ENCODE measurements around the gene TTLL11. TPM values are rescaled to one million over a fixed set of nuclear protein-coding genes. Genes with fewer than 3 reads are reported as not detected.

The TTLL11 gene
- total RNA-seq, 4 donors from 2014 or later = 7.9 to 14.4 (median 9.7) TPM

DNA sequence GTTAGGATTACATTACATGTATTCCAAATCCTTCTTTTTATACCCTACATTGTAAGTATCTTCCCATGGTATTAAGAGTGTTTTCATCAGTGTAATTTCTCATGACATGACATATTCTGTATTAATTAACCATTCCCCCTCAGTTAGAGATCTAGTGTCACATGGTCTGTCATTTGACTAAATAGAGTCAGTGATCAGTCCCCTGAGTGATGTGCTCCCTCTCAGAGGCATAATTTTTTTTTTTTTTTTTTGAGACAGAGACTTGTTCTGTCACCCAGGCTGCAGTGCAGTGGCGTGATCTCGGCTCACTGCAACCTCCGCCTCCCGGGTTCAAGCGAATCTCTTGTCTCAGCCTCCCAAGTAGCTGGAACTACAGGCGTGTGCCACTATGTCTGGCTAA, 218.6 kb downstream of the TTLL11 start:
- TF ChIP-seq, protein P1, sequence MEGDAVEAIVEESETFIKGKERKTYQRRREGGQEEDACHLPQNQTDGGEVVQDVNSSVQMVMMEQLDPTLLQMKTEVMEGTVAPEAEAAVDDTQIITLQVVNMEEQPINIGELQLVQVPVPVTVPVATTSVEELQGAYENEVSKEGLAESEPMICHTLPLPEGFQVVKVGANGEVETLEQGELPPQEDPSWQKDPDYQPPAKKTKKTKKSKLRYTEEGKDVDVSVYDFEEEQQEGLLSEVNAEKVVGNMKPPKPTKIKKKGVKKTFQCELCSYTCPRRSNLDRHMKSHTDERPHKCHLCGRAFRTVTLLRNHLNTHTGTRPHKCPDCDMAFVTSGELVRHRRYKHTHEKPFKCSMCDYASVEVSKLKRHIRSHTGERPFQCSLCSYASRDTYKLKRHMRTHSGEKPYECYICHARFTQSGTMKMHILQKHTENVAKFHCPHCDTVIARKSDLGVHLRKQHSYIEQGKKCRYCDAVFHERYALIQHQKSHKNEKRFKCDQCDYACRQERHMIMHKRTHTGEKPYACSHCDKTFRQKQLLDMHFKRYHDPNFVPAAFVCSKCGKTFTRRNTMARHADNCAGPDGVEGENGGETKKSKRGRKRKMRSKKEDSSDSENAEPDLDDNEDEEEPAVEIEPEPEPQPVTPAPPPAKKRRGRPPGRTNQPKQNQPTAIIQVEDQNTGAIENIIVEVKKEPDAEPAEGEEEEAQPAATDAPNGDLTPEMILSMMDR (IDR thresholded peaks at IDR 0.05) = no peak
- no peak for TF ChIP-seq POLR2A (IDR thresholded peaks at IDR 0.05)
- H3K4me1 ChIP-seq = peaks cover 0 to 3% of the 10 kb centered on the region in 2 donors
- no peak overlapping the region for H3K4me3 ChIP-seq (replicated peaks in 1 of 3)
- no peaks in the 10 kb centered on the region for H3K9me3 ChIP-seq
- no peaks in the 10 kb centered on the region for H3K36me3 ChIP-seq
- no peaks in the 10 kb centered on the region for H3K27me3 ChIP-seq
- intact Hi-C loops (cut with DNase I) = no loop called here
- 96% methylated on average over 6 of the region's 6 CpGs for WGBS, 2 donors
- no peak for DNase-seq
- no peak overlapping the region for H3K27ac ChIP-seq

DNA sequence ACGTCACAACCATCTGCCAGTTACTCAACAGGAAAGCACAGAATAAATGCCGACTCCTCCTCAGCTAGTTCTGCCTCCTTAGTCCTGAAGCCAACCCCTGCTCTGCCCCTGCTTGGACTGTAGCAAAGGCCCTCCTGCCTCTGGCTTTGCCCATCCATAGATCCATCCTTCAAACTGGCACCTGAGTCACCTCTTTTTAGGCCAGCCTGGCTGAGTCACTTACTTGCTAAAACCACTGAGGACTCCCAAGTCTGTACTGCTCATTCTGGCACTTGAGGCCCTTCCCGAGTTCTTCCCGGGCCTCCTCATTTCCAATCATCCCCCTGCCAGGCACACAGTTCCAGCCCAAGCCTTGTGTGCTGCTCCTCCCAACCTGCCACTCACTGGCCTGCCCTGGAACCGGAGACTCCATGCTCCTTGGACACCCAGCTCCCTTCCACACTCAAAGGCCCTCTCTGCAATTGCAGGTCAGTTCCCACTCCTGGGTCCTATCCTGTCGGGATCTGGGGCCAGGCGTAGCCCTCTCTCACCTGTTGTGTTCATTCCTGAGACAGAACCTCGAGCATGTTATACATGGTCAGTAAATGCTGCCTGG, 221.6 kb downstream of the TTLL11 start:
- Histone ChIP-seq H3K4me1 (no peaks in the 10 kb centered on the region), H3K36me3 (no peaks in the 10 kb centered on the region), H3K27me3 (no peaks in the 10 kb centered on the region), H3K4me3 (replicated peaks in 1 of 3) (no peak overlapping the region), H3K9me3 (no peaks in the 10 kb centered on the region), H3K27ac (no peak overlapping the region)
- WGBS, 2 donors = 79 to 87% methylated on average over 8 of the region's 8 CpGs
- no peak for TF ChIP-seq POLR2A (IDR thresholded peaks at IDR 0.05)
- TF ChIP-seq, protein P1 (IDR thresholded peaks at IDR 0.05) = no peak
- DNase-seq = no peak
- intact Hi-C loops (cut with DNase I) = no loop called here

DNA sequence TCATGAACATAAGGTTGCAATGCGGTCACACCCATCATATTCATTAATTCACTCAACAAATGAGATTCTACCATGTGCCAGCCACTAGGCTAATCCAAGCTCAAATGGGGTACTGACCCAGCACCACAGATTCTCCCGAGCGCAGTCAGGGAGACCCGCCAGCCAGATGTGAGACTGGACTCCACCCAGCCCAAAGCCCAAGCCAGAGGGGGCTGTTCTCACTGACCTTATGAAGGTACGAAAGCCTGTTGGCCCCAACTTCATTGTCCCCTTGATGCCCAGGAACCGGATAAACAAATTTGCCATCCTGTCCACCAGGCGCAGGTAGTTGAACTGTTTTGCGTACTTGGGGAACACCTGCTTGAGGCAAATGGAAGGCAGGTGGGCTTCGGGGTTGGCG, 222.8 kb downstream of the TTLL11 start:
- TF ChIP-seq, protein P1 (IDR thresholded peaks at IDR 0.05) = no peak
- no peak for TF ChIP-seq POLR2A (IDR thresholded peaks at IDR 0.05)
- intact Hi-C loops (cut with DNase I) = no loop called here

DNA sequence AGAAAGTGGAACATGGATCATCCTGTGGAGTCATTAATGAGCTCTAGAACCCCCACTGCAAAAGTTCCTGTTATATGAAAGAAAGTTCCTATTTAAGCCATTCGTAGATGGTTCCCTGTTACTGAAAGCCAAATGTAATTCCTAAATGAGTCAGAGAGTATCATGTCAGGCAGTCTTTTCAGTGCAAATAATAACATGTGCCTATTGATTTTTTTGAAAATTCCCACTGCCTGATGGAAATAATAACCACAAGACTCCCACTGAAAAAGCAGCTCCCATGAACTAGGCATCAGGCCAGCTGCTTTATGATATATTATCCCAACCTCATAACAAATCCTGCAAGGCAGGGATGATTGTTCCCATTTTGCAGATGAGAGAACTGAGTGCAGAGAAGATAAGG, 224.5 kb downstream of the TTLL11 start:
- 95 to 100% methylated on average over 1 of the region's 1 CpG for WGBS, 2 donors
- no peak for TF ChIP-seq POLR2A (IDR thresholded peaks at IDR 0.05)
- Histone ChIP-seq H3K9me3 (no peaks in the 10 kb centered on the region), H3K4me3 (replicated peaks in 1 of 3) (no peak overlapping the region), H3K36me3 (no peaks in the 10 kb centered on the region), H3K4me1 (no peaks in the 10 kb centered on the region), H3K27ac (no peak overlapping the region), H3K27me3 (no peaks in the 10 kb centered on the region)
- DNase-seq = no peak
- intact Hi-C loops (cut with DNase I) = loop anchor here (10.0 kb wide), 1 partner anchor 324 kb away; no protein-coding TSS in a partner anchor

More for the DNA sequence above, 222.8 kb downstream of the TTLL11 start:
- Histone ChIP-seq H3K36me3 (no peaks in the 10 kb centered on the region), H3K9me3 (no peaks in the 10 kb centered on the region), H3K27ac (no peak overlapping the region), H3K4me3 (replicated peaks in 1 of 3) (no peak overlapping the region), H3K4me1 (no peaks in the 10 kb centered on the region), H3K27me3 (no peaks in the 10 kb centered on the region)
- 96 to 97% methylated on average over 10 of the region's 10 CpGs for WGBS, 2 donors
- DNase-seq = no peak

- 93 to 96% methylated on average over 1 of the region's 1 CpG for WGBS, 2 donors
- H3K9me3 ChIP-seq = no peaks in the 10 kb centered on the region
- no peaks in the 10 kb centered on the region for H3K27me3 ChIP-seq
- no peaks in the 10 kb centered on the region for H3K36me3 ChIP-seq
- H3K4me1 ChIP-seq = no peaks in the 10 kb centered on the region
- no peak overlapping the region for H3K27ac ChIP-seq
- DNase-seq = no peak
- TF ChIP-seq POLR2A (IDR thresholded peaks at IDR 0.05) = no peak
- TF ChIP-seq, protein P1 (IDR thresholded peaks at IDR 0.05) = no peak
- H3K4me3 ChIP-seq (replicated peaks in 1 of 3) = no peak overlapping the region
- intact Hi-C loops (cut with DNase I) = loop anchor here (10.0 kb wide), 1 partner anchor 322 kb away; no protein-coding TSS in a partner anchor
Measured at GRCh38 chr9:121866927-121867326, 226.2 kb downstream of the TTLL11 start.
